GM12865 (cell line): ENCODE data around the gene POP7.
"Not testable (repeated sequence)": the region's sequence is repeated elsewhere in the genome, so short reads cannot be mapped to it uniquely, and the experiment has no call there.

Source experiments
- DNase-seq: peaks from one replicate; pipeline ENCODE4 v3.0.0; 2010; ENCODE audit warnings: low read depth
- H3K4me3 ChIP-seq: 2 replicates; pipeline ENCODE4 v1.5.1; 2011; ENCODE audit warnings: mild to moderate bottlenecking, low read depth, low read length, control low read depth
- TF ChIP-seq, protein P1 (sequence below): IDR thresholded peaks from 2 replicates; pipeline ENCODE4 v1.5.1; 2011; ENCODE audit warnings: low read length, control low read depth, low read depth, inconsistent platforms; ENCODE audit not compliant: insufficient read depth; ENCODE audit errors: missing control alignments

Gene POP7

DNA sequence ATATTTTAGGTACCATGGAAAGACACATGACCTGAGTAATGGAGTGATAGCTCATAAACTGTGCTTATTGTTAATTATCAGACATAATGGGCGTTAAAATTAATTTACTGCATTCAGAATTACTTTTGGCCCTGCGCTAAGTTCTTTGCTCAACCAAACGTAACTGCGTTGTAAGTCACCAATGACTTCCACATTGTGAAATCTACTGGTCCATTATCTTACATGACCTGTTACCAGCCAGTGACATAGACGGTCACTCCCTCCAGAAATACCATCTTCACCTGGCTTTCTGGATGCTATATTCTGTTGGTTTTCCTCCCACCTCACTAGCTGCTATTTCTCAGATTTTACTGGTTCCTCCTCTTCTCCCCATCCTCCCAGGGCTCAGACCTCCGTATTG is 6.9 kb upstream of the POP7 start:
- TF ChIP-seq, protein P1, sequence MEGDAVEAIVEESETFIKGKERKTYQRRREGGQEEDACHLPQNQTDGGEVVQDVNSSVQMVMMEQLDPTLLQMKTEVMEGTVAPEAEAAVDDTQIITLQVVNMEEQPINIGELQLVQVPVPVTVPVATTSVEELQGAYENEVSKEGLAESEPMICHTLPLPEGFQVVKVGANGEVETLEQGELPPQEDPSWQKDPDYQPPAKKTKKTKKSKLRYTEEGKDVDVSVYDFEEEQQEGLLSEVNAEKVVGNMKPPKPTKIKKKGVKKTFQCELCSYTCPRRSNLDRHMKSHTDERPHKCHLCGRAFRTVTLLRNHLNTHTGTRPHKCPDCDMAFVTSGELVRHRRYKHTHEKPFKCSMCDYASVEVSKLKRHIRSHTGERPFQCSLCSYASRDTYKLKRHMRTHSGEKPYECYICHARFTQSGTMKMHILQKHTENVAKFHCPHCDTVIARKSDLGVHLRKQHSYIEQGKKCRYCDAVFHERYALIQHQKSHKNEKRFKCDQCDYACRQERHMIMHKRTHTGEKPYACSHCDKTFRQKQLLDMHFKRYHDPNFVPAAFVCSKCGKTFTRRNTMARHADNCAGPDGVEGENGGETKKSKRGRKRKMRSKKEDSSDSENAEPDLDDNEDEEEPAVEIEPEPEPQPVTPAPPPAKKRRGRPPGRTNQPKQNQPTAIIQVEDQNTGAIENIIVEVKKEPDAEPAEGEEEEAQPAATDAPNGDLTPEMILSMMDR, result no peak
- DNase-seq, result no peak
- H3K4me3 ChIP-seq, result no peak overlapping the region

DNA sequence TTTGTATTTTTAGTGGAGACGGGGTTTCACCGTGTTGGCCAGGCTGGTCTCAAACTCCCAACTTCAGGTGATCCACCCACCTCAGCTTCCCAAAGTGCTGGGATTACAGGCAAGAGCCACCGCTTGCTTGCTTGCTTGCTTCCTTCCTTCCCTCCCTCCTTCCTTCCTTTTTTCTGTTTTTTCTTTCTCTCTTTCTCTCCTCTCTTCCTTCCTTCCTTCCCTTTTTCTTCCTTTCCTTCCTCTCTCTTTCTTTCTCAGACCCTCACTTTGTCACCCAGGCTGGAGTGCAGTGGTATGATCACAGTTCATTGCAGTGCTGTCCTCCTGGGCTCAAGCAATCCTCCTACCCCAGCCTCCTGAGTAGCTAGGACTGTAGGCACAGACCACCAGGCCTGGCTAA is 4.8 kb upstream of the POP7 start:
- DNase-seq, result not testable (repeated sequence)

DNA sequence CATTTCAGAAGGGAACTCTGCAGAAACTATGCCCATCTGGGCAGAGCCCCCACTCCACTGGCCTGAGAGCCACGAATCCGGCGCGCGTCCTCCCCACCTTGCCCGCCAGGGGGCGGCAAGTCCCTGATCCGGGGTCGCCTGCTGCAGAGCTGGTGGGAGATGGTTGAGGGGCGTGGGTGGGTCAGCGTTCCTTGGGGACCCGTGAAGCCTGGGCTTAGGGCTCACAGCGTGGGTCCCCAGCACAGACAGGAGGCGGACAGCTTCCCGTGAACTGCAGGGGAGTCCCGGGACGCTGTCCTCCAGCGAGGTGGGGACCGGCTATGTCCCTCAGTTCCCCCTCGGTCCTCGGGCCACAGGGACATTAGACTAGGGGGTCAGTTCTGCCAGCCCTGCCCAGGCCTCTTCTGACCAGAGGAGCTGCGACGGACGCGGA is 585 bp upstream of the POP7 start:
- TF ChIP-seq, protein P1, result peak; percentile 98
- DNase-seq, result peak; percentile 86
- peak overlapping the region; percentile 97 for H3K4me3 ChIP-seq

More for the DNA sequence above, 4.8 kb upstream of the POP7 start:
- not testable (repeated sequence) for H3K4me3 ChIP-seq

DNA sequence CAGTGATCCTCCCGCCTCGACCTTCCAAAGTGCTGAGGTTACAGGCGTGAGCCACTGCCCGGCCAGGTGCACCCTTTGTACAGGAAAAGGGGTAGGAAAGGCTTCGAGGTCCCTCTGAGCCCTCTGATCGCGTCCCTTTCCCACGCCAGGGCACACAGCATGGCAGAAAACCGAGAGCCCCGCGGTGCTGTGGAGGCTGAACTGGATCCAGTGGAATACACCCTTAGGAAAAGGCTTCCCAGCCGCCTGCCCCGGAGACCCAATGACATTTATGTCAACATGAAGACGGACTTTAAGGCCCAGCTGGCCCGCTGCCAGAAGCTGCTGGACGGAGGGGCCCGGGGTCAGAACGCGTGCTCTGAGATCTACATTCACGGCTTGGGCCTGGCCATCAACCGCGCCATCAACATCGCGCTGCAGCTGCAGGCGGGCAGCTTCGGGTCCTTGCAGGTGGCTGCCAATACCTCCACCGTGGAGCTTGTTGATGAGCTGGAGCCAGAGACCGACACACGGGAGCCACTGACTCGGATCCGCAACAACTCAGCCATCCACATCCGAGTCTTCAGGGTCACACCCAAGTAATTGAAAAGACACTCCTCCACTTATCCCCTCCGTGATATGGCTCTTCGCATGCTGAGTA is 871 bp downstream of the POP7 start:
- TF ChIP-seq, protein P1, result no peak
- no peak for DNase-seq

DNA sequence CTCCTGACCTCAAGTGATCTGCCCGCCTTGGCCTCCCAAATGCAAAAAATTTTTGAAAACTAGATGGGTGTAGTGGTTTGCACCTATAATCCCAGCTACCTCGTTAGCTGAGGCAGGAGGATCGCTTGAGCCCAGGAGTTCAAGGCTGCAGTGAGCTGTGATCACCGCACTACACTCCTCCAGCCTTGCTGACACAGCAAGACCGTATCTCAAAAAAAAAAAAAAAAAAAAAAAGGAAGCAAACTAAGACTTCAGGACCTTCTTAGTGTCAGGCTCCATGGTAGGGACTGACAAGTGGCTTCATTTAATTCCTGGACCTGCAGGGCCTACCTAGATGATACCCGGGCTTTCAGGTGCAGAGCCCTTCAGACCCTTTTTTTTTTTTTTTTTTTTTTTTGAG is 2.5 kb downstream of the POP7 start:
- DNase-seq, result no peak
- TF ChIP-seq, protein P1, result no peak
- no peak overlapping the region for H3K4me3 ChIP-seq

More for the DNA sequence above, 871 bp downstream of the POP7 start:
- peak overlapping the region; percentile 97 for H3K4me3 ChIP-seq

DNA sequence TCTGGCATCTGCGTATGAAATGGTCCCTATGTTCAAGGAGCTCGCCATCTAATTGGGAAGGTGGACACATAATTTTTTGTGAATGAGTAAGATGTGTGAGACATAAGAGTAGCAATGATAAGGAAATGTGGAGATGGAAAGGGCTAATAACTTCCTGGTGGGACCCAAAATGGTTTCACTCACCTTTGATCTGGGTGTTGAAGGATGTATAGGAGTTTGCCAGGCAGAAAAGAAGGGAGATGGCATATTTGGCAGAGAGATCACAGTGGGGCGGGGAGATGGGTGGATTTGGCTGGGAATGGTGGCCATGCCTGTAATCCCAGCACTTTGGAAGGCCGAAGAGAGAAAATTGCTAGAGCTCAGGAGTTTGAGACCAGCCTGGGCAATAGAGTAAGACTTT is 4.5 kb downstream of the POP7 start:
- no peak overlapping the region for H3K4me3 ChIP-seq
- TF ChIP-seq, protein P1, result no peak
- no peak for DNase-seq

DNA sequence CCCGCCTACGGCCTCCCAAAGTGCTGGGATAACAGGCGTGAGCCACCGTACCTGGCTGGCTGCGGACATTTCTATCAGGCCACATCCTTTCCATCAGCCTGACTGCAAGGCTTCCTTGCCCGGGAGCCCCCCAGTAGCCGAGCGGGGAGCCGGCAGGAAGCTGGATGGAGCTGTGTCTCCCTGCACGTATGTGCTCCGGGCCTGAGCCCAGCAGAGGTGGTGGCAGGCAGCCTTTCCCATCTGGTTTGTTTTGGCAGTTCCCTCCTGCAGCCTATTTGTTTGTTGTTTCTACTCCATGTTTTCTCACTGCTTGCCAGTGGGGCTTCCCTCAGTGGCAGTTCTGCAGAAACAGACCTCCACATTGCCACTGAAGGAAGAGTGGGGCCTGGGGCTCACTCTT is 5.4 kb downstream of the POP7 start:
- no peak for DNase-seq
- no peak overlapping the region for H3K4me3 ChIP-seq
- TF ChIP-seq, protein P1, result no peak

DNA sequence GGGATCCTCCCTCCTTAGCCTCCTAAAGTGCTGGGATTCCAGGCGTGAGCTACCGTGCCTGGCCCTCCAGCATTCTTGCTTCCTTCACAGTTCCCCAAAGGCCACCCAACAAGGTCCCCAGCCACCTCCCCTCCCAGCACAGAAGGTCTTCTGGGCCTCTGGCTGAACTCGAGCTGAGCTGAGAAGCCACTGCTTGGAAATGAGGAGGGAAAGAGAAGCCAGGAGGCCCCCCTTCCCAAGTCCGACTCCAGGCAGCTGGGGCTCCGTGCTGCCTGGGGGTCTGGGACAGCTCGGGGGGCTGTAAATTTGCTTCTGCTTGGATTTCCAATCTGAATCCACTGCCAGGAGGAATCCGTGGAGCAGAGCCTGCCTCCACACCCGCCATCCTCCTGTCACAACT is 8.8 kb downstream of the POP7 start:
- TF ChIP-seq, protein P1, result no peak
- no peak for DNase-seq

DNA sequence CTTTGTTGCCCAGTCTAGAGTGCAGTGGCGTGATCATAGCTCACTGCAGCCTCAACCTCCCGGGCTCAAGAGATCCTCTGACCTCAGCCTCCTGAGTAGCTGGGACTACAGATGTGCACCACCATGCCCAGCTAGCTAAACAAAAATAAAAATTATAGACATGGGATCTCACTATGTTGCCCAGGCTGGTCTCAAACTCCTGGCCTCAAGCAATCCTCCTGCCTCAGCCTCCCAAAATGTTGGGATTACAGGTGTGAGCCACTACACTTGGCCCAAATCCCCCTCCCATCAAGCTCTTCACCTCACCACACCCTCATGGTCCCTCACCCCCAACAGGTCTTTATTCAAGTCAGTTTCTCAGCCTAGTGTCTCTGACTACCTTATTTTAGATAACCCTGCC is 11.2 kb downstream of the POP7 start:
- DNase-seq, H3K4me3 ChIP-seq: not testable (repeated sequence)

More for the DNA sequence above, 8.8 kb downstream of the POP7 start:
- H3K4me3 ChIP-seq, result no peak overlapping the region
